Endothelial cell of umbilical vein (primary cell): ENCODE results near the gene OR1F1. TPM values are rescaled to one million over a fixed set of nuclear protein-coding genes. Genes with fewer than 3 reads are reported as not detected.

ENCODE experiments used
- BruUV-seq: library from RNA; stranded (reverse); fragments of 400-500 nt; replicated peaks from 2 replicates; lab custom pipeline; 2021; lab: Mats Ljungman, UMichigan
- CTCF ChIA-PET: fragments of 300-600, 350-600 bp; sonication (Branson Sonifier 250); formaldehyde crosslinking; loops from one replicate; lab custom pipeline; 2021; ENCODE audit warnings: antibody characterized with exemption, inconsistent platforms; lab: Charles Lee
- POLR2A ChIA-PET: fragments of 300-600, 350-600 bp; sonication (Branson Sonifier 250); formaldehyde crosslinking; loops from one replicate; lab custom pipeline; 2021; ENCODE audit warnings: antibody characterized with exemption, inconsistent platforms; lab: Charles Lee
- DNase-seq: peaks from one replicate; pipeline ENCODE4 v3.0.0-alpha.2; 2011; ENCODE audit warnings: low read depth, low spot score
- FAIRE-seq: peaks from 2 replicates; lab custom pipeline; 2011; peaks lifted over from hg19 to GRCh38; lab: Jason Lieb, UNC
- H2AFZ ChIP-seq: 2 replicates; pipeline ENCODE4 v1.6.0; 2012; ENCODE audit warnings: low read depth, low read length, control low read depth, inconsistent platforms
- H3K27ac ChIP-seq: 2 replicates; pipeline ENCODE4 v1.5.1; 2011; ENCODE audit warnings: low read depth, mild to moderate bottlenecking, control low read depth, low read length, moderate library complexity; ENCODE audit not compliant: insufficient read depth
- H3K27me3 ChIP-seq, 2 experiments: 2 replicates each; pipeline versions ENCODE4 v1.6.0 to v1.6.1; 2011; ENCODE audit warnings: low read length in 2 of 2, mixed read lengths in 1 of 2; ENCODE audit not compliant: control insufficient read depth in 2 of 2, insufficient read depth in 2 of 2
- H3K36me3 ChIP-seq, 2 experiments: 2 replicates in 1 of 2; 3 replicates in 1 of 2; pipeline ENCODE4 v1.5.1; 2011; ENCODE audit warnings: low read length in 2 of 2, mild to moderate bottlenecking in 1 of 2, moderate library complexity in 1 of 2; ENCODE audit not compliant: control insufficient read depth in 2 of 2, insufficient read depth in 2 of 2; ENCODE audit errors: extremely low read depth in 1 of 2
- H3K4me1 ChIP-seq: 3 replicates; pipeline ENCODE4 v1.5.1; 2011; ENCODE audit warnings: mild to moderate bottlenecking, low read length; ENCODE audit not compliant: control insufficient read depth, insufficient read depth; ENCODE audit errors: extremely low read depth
- H3K4me2 ChIP-seq: 2 replicates; pipeline ENCODE4 v1.6.1; 2011; ENCODE audit warnings: low read length, control low read depth, mixed read lengths; ENCODE audit not compliant: insufficient read depth
- H3K4me3 ChIP-seq, 3 experiments: fragments of 200-600 bp in 1 of 3; sonication (generic), shearing (Covaris generic) in 1 of 3; replicated peaks in 1 of 3; 2 replicates each; pipeline ENCODE4 v1.5.1; 2011 to 2016; ENCODE audit warnings: control low read depth in 3 of 3, low read length in 3 of 3, mild to moderate bottlenecking in 2 of 3, inconsistent platforms in 1 of 3, low read depth in 1 of 3, moderate library complexity in 1 of 3; ENCODE audit not compliant: insufficient read depth in 1 of 3
- H3K79me2 ChIP-seq: 2 replicates; pipeline ENCODE4 v1.6.0; 2012; ENCODE audit warnings: low read length, inconsistent platforms; ENCODE audit not compliant: control insufficient read depth, insufficient read depth
- H3K9ac ChIP-seq: replicated peaks from 2 replicates; pipeline ENCODE3; 2011; ENCODE audit warnings: low read length, control low read depth; ENCODE audit not compliant: insufficient read depth; ENCODE audit errors: extremely low read depth
- H3K9me1 ChIP-seq: replicated peaks from 3 replicates; pipeline ENCODE4 v1.6.0; 2011; ENCODE audit warnings: mild to moderate bottlenecking, low read length; ENCODE audit not compliant: control insufficient read depth, insufficient read depth; ENCODE audit errors: extremely low read depth
- H3K9me3 ChIP-seq: replicated peaks from 2 replicates; pipeline ENCODE4 v1.5.1; 2012; ENCODE audit warnings: low read length, inconsistent platforms; ENCODE audit not compliant: control insufficient read depth, insufficient read depth
- H4K20me1 ChIP-seq: replicated peaks from 2 replicates; pipeline ENCODE3; 2011; ENCODE audit warnings: mild to moderate bottlenecking, low read length; ENCODE audit not compliant: control insufficient read depth, insufficient read depth; ENCODE audit errors: extremely low read depth
- EZH2 ChIP-seq: IDR thresholded peaks from 2 replicates; pipeline ENCODE4 v1.6.1; 2012; ENCODE audit warnings: borderline replicate concordance, low read depth, mild to moderate bottlenecking, moderate library complexity, low read length, inconsistent platforms; ENCODE audit not compliant: severe bottlenecking
- GATA2 ChIP-seq: IDR thresholded peaks from 2 replicates; pipeline ENCODE4 v1.7.0; 2011; ENCODE audit warnings: low read depth, mild to moderate bottlenecking, moderate library complexity, mixed read lengths, low read length; ENCODE audit not compliant: insufficient read length, insufficient read depth
- JUN ChIP-seq: IDR thresholded peaks from 2 replicates; pipeline ENCODE4 v1.6.1; 2011; ENCODE audit warnings: borderline replicate concordance, low read depth; ENCODE audit not compliant: insufficient read length, insufficient read depth
- MYC ChIP-seq: IDR thresholded peaks from one replicate; pipeline ENCODE4 v1.6.1; 2011; ENCODE audit warnings: mild to moderate bottlenecking, low read depth, low read length
- POLR2A ChIP-seq: IDR thresholded peaks from 2 replicates; pipeline ENCODE4 v1.6.1; 2012; ENCODE audit warnings: low read depth, mild to moderate bottlenecking, control low read depth, low read length
- dilution Hi-C: fragments of 300-500 bp; cut with MboI; formaldehyde crosslinking; loops from one replicate; pipeline ENCODE4 v1.15.0; 2019; ENCODE audit warnings: low sequenced_read_pairs; ENCODE audit not compliant: extremely low pct_ligation_motif_present
- intact Hi-C: fragments of 100-400 bp; cut with micrococcal nuclease; formaldehyde crosslinking; loops from one replicate; pipeline ENCODE4 v1.10.0; 2022
- polyA plus RNA-seq, 4 experiments: library from polyadenylated mRNA; depleted of rRNA in 3 of 4; stranded (reverse) in 3 of 4; unstranded in 1 of 4; fragments of >200 nt; gene quantifications; 2 replicates each; pipeline versions ENCODE4 v1.2.1 to v1.2.3, GENCODE V29; 2011 to 2012; ENCODE audit warnings: missing spikeins in 1 of 4
- total RNA-seq: library from RNA; stranded (reverse); gene quantifications from 2 replicates; pipeline ENCODE4 v1.2.3, GENCODE V29; 2021
- TF ChIP-seq, protein P1 (sequence below), 2 donors: IDR thresholded peaks; 1 replicate in 1 of 2; 2 replicates in 1 of 2; pipeline ENCODE4 v1.5.1; 2011; ENCODE audit warnings: low read length in 2 of 2, mild to moderate bottlenecking in 2 of 2, moderate library complexity in 2 of 2, control low read depth in 1 of 2, inconsistent platforms in 1 of 2, low read depth in 1 of 2; ENCODE audit not compliant: insufficient read depth in 1 of 2; ENCODE audit errors: extremely low read depth in 1 of 2
- TF ChIP-seq, protein P2 (sequence below): IDR thresholded peaks from 2 replicates; pipeline ENCODE4 v1.6.1; 2011; ENCODE audit not compliant: insufficient read depth, insufficient read length

Gene OR1F1
- total and polyA plus RNA-seq, 2 donors (not counting 3 experiments of a cell fraction or from before 2014, with no cell fraction given) = 0.17 TPM; not detected in 1

DNA sequence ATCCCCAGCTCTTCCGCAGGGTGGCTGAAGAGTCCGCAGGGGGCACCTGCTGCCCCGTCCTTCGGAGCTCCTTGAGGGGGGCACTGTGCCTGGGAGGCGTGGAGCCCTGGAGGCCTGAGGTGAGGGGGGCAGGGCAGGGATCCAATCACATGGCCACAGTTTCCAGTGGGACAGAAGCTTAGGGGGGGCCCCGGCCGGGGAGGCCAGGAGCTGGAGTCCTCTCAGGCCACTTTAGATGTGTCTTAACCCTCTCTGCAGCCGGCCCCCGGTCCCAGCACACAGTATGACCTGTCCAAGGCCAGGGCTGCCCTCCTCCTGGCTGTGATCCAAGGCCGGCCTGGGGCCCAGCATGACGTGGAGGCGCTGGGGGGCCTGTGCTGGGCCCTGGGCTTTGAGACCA lies 42.3 kb upstream of the OR1F1 start:
- CTCF ChIA-PET = interaction anchor here (1.3 to 8.7 kb wide), 3 partner anchors 10 to 21 kb away, joined by 3 to 54 read pairs (median 3); partner anchors contain the start of gene ZNF213
- intact Hi-C loops (no loop called here), dilution Hi-C loops (no loop called here)
- no peaks in the 10 kb centered on the region for H4K20me1 ChIP-seq
- H3K79me2 ChIP-seq = no peaks in the 10 kb centered on the region
- H2AFZ ChIP-seq = no peak overlapping the region
- H3K36me3 ChIP-seq = peaks cover 0 to 8% of the 10 kb centered on the region in 2 experiments
- no peaks in the 10 kb centered on the region for H3K27me3 ChIP-seq
- no peak overlapping the region for H3K9ac ChIP-seq
- no peak overlapping the region for H3K4me2 ChIP-seq
- no peak for TF ChIP-seq POLR2A
- TF ChIP-seq, protein P1, sequence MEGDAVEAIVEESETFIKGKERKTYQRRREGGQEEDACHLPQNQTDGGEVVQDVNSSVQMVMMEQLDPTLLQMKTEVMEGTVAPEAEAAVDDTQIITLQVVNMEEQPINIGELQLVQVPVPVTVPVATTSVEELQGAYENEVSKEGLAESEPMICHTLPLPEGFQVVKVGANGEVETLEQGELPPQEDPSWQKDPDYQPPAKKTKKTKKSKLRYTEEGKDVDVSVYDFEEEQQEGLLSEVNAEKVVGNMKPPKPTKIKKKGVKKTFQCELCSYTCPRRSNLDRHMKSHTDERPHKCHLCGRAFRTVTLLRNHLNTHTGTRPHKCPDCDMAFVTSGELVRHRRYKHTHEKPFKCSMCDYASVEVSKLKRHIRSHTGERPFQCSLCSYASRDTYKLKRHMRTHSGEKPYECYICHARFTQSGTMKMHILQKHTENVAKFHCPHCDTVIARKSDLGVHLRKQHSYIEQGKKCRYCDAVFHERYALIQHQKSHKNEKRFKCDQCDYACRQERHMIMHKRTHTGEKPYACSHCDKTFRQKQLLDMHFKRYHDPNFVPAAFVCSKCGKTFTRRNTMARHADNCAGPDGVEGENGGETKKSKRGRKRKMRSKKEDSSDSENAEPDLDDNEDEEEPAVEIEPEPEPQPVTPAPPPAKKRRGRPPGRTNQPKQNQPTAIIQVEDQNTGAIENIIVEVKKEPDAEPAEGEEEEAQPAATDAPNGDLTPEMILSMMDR (IDR thresholded peaks at IDR 0.05; ENCODE audit: extremely low read depth in 1 of 2, insufficient read depth in 1 of 2, low read depth in 1 of 2, low read length in 2 of 2) = no peak
- no peak for TF ChIP-seq EZH2
- TF ChIP-seq, protein P2, sequence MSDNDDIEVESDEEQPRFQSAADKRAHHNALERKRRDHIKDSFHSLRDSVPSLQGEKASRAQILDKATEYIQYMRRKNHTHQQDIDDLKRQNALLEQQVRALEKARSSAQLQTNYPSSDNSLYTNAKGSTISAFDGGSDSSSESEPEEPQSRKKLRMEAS = no peak
- TF ChIP-seq JUN = no peak
- TF ChIP-seq MYC = no peak
- no peak for TF ChIP-seq GATA2
- no peaks in the 10 kb centered on the region for H3K9me3 ChIP-seq
- POLR2A ChIA-PET = interaction anchor here (0.5 kb wide), 1 partner anchor 1147 kb away, joined by 6 read pairs; no protein-coding TSS in a partner anchor
- BruUV-seq = no TSS peak
- FAIRE-seq = no peak
- H3K27ac ChIP-seq = no peak overlapping the region
- H3K4me3 ChIP-seq = no peak overlapping the region
- peaks cover 6% of the 10 kb centered on the region for H3K4me1 ChIP-seq
- no peak for DNase-seq
- H3K9me1 ChIP-seq = no peaks in the 10 kb centered on the region
